ENCODE results near the gene IL17B. TPM values are rescaled to one million over a fixed set of nuclear protein-coding genes. Genes with fewer than 3 reads are reported as not detected.

The IL17B gene
- total and polyA plus RNA-seq, 2 of the 13 experiments (the other 11 are each of a cell fraction or from before 2014, with no cell fraction given) = 0.29 to 2.6 TPM

GRCh38 chr5:149367249-149367971, 11.7 kb downstream of the IL17B start (continued):
- TF ChIP-seq ZNF747 (CRISPR knock-in tag; IDR thresholded peaks at IDR 0.05; ENCODE audit: borderline replicate concordance) (no peak), ZBTB42 (CRISPR knock-in tag; IDR thresholded peaks at IDR 0.05) (no peak), ZNF772 (CRISPR knock-in tag; IDR thresholded peaks at IDR 0.05) (no peak), FOSL1 (CRISPR knock-in tag; IDR thresholded peaks at IDR 0.05; ENCODE audit: borderline replicate concordance) (no peak), XBP1 (CRISPR knock-in tag; IDR thresholded peaks at IDR 0.05) (no peak), ZNF839 (CRISPR knock-in tag; IDR thresholded peaks at IDR 0.05; ENCODE audit: borderline replicate concordance) (no peak), GMEB1 (CRISPR knock-in tag; IDR thresholded peaks at IDR 0.05; ENCODE audit: borderline replicate concordance) (no peak; the same call in 1 of the 2 replicates), EP300 (IDR thresholded peaks at IDR 0.05; ENCODE audit: low read depth in 2 of 2, low read length in 2 of 2) (peak in 1 of 2 experiments; percentile 36; a peak in 1 of 4 replicates), EP300 (CRISPR knock-in tag; IDR thresholded peaks at IDR 0.05; ENCODE audit: borderline replicate concordance) (no peak), GTF2F1 (IDR thresholded peaks at IDR 0.05; ENCODE audit: low read length) (no peak), ZBTB1 (CRISPR knock-in tag; IDR thresholded peaks at IDR 0.05; ENCODE audit: borderline replicate concordance) (no peak), FOXP4 (CRISPR knock-in tag; IDR thresholded peaks at IDR 0.05) (no peak), SP1 (IDR thresholded peaks at IDR 0.05) (no peak), SP1 (CRISPR knock-in tag; IDR thresholded peaks at IDR 0.05) (peak; percentile 43; the same call in 1 of the 2 replicates), ZNF34 (CRISPR knock-in tag; IDR thresholded peaks at IDR 0.05; ENCODE audit: borderline replicate concordance) (no peak), SATB2 (CRISPR knock-in tag; IDR thresholded peaks at IDR 0.05) (no peak), ATF7 (IDR thresholded peaks at IDR 0.05) (no peak), ATF7 (CRISPR knock-in tag; IDR thresholded peaks at IDR 0.05) (no peak), ARNT2 (CRISPR knock-in tag; IDR thresholded peaks at IDR 0.05; ENCODE audit: low read depth) (no peak), MTA1 (CRISPR knock-in tag; IDR thresholded peaks at IDR 0.05; ENCODE audit: borderline replicate concordance) (no peak)
- TF ChIP-seq, protein P1, sequence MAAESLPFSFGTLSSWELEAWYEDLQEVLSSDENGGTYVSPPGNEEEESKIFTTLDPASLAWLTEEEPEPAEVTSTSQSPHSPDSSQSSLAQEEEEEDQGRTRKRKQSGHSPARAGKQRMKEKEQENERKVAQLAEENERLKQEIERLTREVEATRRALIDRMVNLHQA (CRISPR knock-in tag; IDR thresholded peaks at IDR 0.05) = no peak
- TF ChIP-seq, protein P2, sequence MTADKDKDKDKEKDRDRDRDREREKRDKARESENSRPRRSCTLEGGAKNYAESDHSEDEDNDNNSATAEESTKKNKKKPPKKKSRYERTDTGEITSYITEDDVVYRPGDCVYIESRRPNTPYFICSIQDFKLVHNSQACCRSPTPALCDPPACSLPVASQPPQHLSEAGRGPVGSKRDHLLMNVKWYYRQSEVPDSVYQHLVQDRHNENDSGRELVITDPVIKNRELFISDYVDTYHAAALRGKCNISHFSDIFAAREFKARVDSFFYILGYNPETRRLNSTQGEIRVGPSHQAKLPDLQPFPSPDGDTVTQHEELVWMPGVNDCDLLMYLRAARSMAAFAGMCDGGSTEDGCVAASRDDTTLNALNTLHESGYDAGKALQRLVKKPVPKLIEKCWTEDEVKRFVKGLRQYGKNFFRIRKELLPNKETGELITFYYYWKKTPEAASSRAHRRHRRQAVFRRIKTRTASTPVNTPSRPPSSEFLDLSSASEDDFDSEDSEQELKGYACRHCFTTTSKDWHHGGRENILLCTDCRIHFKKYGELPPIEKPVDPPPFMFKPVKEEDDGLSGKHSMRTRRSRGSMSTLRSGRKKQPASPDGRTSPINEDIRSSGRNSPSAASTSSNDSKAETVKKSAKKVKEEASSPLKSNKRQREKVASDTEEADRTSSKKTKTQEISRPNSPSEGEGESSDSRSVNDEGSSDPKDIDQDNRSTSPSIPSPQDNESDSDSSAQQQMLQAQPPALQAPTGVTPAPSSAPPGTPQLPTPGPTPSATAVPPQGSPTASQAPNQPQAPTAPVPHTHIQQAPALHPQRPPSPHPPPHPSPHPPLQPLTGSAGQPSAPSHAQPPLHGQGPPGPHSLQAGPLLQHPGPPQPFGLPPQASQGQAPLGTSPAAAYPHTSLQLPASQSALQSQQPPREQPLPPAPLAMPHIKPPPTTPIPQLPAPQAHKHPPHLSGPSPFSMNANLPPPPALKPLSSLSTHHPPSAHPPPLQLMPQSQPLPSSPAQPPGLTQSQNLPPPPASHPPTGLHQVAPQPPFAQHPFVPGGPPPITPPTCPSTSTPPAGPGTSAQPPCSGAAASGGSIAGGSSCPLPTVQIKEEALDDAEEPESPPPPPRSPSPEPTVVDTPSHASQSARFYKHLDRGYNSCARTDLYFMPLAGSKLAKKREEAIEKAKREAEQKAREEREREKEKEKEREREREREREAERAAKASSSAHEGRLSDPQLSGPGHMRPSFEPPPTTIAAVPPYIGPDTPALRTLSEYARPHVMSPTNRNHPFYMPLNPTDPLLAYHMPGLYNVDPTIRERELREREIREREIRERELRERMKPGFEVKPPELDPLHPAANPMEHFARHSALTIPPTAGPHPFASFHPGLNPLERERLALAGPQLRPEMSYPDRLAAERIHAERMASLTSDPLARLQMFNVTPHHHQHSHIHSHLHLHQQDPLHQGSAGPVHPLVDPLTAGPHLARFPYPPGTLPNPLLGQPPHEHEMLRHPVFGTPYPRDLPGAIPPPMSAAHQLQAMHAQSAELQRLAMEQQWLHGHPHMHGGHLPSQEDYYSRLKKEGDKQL (CRISPR knock-in tag; IDR thresholded peaks at IDR 0.05; ENCODE audit: low read depth) = no peak
